GM12873 (cell line): Measurements from ENCODE around the gene SPATA3.

Experiments used
- CTCF ChIP-seq: IDR thresholded peaks from 2 replicates; pipeline ENCODE4 v1.5.1; 2012; ENCODE audit warnings: low read depth, mild to moderate bottlenecking, moderate library complexity, low read length, control low read depth; ENCODE audit not compliant: insufficient read depth; ENCODE audit errors: missing control alignments

The SPATA3 gene

GRCh38 chr2:231000211-231000904, 4.4 kb downstream of the SPATA3 start:
- peak; percentile 13 for TF ChIP-seq CTCF

- TF ChIP-seq CTCF: no peak
Measured at GRCh38 chr2:231001036-231001435, 5.1 kb downstream of the SPATA3 start.

- no peak for TF ChIP-seq CTCF
Measured at GRCh38 chr2:231001921-231002320, 6.0 kb downstream of the SPATA3 start.

GRCh38 chr2:231002641-231003040, 6.7 kb downstream of the SPATA3 start:
- no peak for TF ChIP-seq CTCF

- no peak for TF ChIP-seq CTCF
Measured at GRCh38 chr2:231003186-231003585, 7.3 kb downstream of the SPATA3 start.

- TF ChIP-seq CTCF: no peak
Measured at GRCh38 chr2:231007286-231008098, 11.6 kb downstream of the SPATA3 start.

GRCh38 chr2:231008131-231008530, 12.2 kb downstream of the SPATA3 start:
- TF ChIP-seq CTCF: no peak
